ENCODE measurements around the gene DDX20.

DDX20 gene

GRCh38 chr1:111814642-111815041, 58.9 kb downstream of the DDX20 start:
- DNase-seq = no peak
- in situ Hi-C loops (cut with HindIII; ENCODE audit: low pct_ligation_motif_present, low sequenced_read_pairs) = no loop called here
- Histone ChIP-seq H3K36me3 (replicated peaks) (no peaks in the 10 kb centered on the region), H3K4me3 (ENCODE audit: low read depth, low read length) (no peak overlapping the region), H3K27me3 (replicated peaks) (no peaks in the 10 kb centered on the region), H3K27ac (no peak overlapping the region)
- TF ChIP-seq CTCF (IDR thresholded peaks at IDR 0.05; ENCODE audit: low read depth, low read length, missing control alignments) = no peak
